GM21528 (cell line): ENCODE measurements around the gene CBX2.

Experiments
- ATAC-seq: cut with Tn5 transposase; IDR thresholded peaks from one replicate; pipeline ENCODE4 v1.9.1; 2021; ENCODE audit warnings: mild to moderate bottlenecking, moderate library complexity; ENCODE audit not compliant: unreplicated experiment, low FRiP score

Gene CBX2

DNA sequence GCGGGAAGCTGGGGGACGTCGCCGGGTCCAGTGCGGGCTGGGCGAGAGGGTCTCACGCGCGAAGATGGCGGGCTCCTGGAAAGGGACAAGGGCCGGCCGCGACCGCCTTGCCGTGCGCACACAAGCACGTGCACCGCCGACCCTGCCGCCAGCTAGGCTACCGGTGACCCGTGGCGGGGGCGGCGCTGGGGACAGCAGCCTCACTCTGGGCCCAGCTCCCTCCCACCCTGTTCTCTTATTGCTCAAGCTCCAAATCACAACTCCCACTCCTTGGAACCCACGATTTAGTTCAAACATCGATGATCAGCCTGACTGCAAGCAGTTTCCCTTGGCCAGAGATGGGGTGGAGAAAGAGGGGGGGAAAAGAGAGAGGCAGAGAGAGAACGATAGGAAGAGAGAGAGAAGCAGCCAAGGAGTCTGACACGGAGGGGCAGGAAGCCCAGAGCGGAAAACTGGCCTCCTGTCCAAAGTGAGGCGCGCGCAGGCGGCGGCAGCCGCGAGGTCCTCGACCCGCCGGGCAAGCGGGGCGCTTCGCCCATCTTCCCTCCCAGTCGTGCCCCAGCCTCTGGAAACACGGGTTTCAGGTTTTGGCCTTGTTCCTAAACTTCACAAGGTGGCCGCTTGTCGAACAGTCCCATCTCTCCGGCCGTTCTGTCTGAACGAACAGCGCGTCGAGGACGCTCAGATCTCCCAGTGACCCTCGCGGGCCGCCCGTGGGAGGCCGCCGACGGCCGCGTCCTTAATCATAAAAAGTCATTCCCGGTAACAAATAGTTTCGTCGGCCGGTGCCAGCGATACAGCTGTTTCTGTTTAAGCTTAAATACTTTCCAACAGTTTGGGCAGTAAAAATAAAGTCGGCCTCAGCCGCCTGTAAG, 20.6 kb downstream of the CBX2 start:
- no peak for ATAC-seq

DNA sequence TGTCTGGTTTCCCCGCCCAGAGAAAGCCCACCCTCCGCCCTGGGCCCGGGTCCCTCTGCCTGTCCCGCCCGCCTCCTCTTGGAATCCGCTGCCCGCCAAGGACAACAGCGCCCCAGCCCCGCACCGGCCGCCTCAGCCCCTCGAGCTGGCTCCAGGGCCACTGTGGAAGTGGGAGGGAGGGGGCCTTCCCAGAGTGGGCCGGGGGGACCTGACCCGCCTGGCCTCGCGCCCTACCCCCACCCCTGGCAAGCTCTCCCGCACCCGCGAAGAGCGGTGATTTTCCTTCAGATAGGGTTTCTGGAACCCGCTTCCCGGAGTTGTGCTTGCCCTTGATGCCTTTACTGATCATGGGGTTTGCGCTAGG, 21.2 kb downstream of the CBX2 start:
- no peak for ATAC-seq

DNA sequence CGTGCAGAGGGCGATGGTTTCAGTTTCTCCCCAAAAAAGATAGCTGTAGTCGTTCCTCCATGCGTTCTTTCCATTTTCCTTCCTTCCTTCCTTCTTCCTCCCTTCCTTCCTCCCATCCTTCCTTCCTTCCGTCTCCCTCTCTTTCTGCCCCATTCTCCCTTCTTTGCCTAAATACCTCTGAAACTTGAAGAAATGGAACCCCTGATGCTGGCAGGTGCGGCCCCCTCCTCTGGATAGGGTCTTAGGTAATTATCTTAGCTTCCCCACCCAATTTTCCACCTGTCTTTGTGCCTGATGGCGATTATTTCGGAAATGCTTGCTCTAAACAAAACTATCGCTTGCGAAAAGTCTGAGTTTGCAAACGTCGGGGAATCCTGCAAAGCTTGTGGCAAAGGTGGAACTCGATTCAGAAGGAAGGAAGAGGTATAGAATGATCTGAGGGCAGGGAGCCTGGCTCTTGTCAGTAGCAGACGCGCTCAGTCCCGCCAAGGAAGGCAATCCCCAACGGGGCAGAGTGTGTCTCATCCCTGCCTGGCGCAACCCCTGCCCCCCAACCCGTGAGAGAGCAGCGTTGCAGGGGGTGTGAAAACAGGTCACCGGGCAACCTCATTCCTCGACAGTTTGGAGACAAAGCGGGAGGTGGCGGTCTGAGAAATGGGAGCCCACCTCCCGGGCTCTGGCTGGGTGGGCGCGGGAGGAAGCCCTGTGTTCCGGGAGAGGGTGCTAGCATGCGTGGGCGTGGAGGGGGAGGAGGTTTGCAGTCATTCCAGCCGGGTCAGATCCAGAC, 21.8 kb downstream of the CBX2 start:
- ATAC-seq, result no peak

DNA sequence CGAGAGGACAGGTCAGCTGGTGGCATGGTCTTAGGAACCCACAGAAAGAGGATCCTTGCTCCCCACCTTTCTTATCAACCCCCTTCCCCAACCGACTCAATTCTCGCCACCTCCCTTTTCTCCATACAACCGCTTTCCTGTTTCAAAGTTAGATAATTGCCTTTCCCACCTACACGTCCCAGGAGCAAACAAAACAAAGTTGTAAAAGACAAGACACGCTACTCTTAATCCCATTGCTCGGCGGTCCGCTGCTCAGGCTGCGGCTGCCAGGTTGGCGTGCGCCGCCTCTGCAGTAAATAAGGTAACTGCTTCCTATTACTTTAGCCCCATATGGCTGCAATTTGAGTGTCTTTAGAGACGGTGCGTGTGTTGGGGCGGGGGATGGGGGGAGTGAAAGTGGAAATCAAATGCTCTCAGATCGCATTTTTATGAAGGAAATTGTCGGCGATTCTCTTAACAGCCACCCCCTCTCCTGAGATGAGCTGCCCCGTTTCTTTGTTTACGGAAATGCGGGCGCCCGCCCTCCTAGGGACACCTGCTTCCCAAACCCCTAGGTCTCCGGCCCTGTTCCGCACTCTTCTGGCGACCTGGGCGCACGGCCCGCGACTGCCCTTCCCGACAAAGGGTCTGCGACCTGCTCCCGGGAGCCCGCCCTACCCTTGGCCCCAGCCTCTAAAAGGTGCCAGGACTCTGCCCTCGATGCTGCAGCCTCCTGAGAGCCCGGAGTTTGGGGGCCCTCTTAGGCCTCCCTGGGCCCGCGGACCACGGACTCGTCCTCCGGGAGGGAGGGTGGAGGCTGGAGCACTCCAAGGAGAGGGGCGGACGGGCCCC, 22.6 kb downstream of the CBX2 start:
- no peak for ATAC-seq

DNA sequence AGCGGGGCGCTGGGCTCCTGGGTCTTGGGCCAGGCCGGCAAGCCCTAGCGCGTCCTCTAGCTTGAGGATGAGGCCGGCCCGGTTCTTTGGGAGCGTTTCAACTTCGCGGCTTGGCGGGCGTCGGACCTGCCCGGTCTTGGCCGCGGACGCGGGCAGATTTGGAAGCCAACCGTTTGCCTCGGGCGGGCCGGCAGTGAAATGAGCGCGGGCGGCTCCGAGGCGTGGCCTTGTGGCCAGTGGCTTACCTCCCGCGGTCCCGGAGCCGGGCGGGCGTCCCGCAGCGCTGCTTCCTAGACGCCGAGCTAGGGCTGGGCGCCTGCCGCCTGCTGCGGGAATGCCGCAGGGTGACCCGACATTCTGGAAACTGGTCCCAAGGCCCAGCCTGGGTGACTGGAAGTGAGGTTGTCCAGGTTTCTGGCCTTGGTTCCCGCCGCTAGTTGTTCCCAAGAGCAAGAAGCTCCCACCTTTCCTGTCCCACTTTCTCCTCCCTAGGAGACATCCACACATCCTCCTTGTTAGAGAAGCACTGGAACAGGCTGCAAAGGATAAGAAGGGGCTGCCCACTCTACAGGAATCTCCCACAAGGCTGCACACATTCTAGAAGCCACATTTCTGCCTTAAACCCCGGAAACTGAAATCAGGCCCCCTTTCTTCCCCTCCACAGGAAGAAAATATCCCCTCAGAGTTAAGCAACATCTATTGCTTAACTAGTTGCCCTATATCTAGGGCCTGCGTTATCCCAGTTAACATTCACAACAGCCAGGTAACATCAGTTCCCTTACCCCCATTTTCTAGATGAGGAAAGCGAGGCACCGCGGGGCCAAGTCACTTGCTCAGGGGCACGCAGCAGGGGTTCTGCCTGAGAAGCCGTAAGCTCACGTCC, 23.4 kb downstream of the CBX2 start:
- ATAC-seq, result no peak

DNA sequence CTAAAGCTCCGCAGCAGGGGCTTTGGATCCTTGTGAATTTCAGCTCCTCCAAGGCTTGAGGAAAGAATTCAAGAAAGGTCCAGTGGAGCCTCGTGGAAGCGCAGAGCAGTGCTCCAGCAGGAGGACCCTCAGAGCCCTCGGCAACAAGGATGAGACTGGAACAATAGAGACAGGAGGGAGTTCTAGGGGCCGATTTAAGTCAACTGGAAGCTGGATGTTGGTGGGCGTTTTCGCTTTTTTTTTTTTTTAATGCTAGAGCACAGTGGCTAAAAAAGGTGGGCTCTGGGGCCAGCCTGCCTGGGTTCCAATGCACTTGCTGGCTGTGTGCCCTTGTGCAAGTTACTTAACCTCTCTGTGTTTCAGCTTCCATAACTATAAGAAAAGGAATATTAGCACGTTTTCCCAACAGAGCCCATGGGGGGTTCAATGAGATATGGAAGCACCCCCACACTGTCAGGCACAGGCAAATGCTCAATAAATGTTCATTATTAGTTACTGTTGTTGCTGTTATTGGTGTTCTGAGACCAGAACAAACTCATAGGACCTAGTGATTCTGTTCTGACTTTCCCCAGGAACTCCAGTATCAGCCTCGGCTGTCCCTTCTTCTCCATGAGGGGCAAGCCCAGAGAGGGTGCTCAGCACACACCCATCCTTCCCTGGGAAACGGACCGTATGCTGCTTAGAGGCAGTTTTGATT, 24.2 kb downstream of the CBX2 start:
- no peak for ATAC-seq

DNA sequence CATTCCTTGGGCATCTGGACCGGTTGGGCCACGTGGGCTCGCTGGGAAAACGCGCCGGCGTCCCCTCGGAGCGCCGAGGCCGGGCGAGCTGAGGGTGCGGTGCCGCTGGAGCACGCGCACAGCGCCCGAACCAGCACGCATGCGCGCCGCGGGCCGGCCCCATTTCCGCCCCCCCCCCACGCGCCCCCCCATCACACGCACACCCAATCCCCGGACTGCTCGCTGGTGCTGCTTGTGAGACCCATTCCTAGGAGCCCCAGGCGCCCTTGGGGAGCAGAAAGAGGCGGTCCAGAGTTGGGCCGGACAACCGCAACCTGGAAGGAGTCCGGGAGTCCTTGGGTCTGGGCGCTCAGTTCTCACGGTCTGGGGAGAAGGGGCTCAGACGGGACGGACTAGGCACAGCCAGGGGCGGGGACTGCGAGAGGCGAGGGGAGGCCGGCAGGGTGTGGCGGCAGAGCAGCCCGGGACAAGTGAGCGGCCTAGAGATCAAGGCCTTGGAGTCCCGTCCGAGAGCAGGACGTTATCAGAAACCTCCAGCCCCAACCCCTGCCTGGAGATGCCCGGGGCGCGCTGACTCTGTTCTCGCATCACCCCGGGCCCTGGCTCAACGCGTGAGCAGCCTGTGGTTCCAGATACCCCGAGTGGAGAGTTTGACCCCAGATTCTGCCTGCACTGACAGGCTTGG, 24.9 kb downstream of the CBX2 start:
- no peak for ATAC-seq

DNA sequence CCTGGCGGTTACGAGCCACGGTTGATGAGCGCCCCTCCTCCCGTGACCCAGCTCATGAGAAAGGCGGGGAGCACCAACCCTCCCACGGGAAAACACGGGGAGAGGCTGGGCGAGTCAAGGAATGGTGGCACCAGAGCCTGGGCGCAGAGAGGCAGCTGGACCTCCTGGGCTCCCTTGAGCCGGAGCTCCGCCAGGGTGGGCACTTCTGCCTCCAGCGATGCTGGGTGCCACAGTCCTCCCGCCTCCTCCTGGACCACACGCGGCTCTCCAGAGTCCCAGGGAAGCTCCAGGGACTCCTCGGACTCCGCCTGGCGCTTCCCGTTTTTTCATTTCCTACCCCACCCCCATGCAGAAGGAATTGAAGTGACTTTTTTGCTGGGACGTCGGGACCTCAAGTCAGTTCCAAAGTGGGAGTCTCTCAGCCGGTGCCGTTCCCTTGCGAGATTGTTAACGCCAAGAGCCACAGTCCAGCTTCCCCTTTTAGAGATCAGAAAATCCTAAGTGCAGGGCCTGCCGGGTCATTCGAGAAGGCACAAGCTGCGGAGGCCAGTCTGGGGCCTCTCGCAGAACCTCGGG, 25.6 kb downstream of the CBX2 start:
- no peak for ATAC-seq

DNA sequence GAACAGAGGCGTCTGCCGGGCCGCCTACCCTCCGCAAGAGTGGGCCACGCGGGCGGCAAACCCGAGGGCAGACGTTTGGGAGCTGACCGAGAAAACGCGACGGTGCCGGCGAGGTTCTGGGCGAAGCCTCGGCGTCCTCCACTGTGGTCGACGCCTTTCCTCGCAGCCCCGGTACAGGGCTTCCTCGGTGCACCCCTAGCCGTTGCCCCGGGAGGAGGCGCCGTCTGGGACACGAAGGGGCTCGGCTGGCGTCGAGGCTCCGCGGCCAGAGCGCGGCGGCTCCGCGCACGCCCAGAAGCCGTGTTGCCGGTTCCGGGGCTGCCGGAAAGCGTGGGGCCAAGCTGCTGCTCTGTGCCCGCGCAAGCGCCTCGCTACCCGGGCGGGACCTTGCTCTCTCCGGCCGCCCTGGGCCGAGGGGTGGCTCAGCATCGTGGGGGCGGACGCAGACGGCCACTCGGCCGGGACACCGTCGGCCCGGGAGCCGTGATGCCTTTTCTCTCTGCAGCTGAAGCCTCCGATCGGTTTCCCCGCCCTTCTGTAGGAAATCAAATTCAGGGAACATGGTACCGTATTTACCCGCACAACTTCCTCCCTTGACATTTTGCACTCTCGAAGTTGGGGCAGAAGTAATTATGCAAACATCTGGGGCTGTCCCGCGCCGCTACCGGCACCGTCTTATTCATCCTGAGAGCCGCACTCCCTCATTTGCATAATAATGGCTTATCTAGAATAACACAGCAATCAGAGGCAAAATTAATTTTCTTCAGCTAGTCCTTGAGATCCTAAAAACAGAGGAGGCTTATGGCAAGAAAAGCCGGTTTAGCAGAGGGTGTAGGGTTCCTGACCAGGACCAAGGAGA, 26.3 kb downstream of the CBX2 start:
- no peak for ATAC-seq

DNA sequence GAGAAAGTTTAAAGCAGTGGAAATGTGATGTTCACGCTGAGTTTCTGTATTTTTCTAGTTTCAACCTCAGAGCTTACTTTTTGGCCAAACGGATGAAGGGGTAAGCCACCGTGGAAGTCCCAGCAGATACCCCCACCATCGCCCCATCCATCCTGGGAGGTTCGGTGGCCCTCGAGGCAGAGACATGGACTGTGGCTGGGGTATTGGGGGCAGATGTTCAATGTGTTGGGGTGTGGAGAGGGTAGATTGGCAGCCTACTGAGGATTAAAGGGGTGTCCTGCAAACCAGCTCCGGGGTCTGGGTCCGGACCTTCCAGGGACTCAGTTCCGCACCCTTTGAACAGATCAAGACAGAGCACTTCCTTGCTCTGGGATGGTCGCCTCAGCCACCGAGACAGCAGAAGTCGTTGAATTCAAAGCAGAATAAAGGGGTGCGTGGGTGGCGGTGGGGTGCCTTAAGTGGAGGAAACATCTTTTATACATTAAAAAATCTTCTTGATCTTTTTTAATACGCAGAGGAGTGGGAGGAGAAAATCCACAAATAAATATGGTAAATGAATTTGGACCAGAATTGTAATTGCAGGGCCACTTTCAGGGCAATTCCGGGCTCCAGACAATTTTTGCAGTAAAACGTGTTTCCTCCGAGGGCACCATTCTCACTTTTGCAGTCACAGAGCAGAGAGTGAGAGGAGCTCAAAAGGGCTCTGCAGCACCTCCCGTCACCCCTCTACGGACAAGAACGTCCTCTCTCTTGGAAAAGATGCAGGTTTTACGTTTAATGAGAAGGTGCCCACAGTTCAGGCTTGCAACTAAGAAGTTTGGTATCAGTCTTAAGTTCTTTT, 27.1 kb downstream of the CBX2 start:
- no peak for ATAC-seq

DNA sequence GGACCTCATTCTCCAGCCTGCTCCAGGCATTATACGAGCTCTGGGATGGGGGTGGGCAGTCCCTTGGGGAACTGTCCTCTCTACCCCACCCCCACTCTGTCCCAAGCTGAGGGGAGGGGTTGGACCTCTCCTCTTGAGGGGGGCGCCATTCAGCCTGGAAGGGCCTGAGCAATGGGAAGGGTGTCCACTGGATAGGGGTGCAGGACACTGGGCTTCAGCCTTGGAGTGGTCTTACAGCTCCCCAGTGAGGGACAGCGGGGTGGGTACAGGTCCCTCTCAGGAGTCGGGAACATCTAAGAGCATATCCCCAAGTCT, 28.5 kb downstream of the CBX2 start:
- ATAC-seq, result no peak

DNA sequence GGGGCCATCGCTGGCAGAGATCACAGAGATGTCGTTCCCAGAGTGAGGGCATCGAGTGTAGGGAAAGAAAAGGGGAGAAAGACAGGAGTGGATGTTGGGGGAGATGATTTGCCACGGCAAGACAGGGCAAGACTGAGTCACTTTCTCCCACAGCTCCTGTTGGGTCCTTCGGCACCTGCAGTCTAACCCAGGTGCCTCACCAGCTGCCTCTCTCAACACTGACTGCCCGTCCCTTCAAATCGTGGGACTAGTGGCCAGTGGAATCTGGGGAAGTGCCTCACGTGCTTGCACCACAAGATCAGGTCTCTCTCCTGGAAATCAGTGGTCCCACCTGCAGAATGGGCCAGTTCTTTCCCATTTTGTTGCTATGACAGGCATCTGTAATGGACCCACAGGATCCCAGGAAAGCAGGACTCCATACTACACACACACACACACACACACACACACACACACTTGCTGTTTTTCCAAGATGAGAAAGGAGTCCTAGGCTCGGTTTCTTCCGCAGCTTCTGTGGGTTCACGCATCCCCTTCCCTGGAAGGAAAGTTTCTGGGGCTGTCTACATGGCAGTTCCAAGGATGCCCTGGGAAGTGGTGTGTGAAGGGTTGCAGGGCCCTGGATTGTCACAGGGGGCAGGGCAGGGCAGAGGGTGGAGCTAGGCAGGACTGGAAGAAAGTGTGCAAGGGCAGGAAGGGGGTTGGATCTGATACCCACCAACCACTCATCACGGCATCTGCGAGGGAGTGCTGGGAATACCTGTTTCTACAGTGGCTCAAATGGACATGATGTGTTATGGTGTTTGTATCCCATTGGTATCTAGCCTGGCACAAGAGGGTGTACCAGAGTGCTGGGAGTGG, 29.1 kb downstream of the CBX2 start:
- no peak for ATAC-seq

DNA sequence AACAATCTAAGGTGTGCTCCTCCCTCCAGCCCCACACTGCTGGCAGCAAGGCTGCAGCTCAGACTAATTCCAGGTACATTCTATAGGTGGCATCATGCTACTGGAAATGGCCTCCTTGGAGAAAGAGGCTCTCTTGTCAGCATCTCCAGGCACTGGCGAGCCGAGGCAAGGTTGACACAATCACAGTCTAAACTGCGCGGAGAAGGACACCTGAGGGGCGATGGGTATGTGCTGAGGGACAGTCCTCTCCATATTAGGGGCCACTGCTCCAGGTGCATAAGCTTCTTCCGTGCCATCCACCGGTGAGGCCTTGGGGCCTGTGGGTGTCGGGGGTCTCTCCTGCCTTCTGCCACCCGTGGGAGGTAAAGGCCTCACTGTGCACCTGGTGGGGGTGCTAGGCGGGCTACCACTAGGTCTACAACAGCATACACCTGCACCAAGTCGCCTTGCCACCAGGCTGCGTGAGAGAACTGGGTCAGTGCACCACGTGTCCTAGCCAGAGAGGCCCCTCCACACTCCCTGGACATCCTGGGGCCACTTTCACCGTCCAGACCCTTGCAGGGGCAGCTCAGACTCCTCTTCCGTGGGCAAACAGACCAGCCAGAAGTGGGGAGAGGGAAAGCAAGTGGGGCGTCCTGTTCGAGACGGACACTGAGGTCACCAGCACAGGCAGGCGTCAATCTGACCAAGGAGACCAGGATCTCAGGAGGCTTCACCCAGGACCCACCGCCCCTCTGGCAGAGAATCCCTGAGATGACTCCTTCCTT, 31.0 kb downstream of the CBX2 start:
- ATAC-seq, result no peak

DNA sequence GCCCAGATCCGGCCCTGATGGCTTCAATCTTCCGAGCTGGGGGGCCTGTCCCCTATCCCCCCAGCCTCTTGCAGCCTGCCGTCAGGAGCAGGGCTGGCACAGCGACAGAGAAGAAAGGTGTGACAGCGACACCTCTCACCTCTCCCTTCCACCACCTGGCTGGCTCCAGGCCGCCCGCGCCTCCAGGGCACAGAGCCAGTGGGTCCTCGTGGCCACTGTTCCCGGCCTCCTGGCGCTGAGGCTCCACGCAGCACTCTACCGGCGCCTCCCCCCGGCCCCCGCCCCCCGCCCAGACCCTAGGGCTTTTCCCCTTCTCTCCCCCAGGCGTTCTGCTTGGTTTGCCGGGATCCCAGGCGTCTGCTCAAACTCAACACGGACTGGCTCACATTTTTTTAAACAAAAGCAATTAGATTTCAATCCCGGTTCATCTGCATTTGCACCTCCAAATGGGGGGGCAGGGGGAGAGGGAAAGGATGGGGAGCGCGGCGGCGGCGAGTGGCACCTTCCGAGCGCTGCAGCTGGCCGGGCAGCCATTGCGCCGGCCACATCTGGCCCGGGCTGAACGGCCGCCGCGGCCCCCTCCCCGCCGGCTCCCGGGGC, 31.7 kb downstream of the CBX2 start:
- ATAC-seq, result no peak
